Measurements from ENCODE around the gene CLIC4.

GRCh38 chr1:24696041-24696755 lies 49.0 kb upstream of the CLIC4 start:
- TF ChIP-seq CTCF (IDR thresholded peaks at IDR 0.05) (no peak), POLR2A (IDR thresholded peaks at IDR 0.05) (no peak), EP300 (IDR thresholded peaks at IDR 0.05) (no peak)
